NCI-H146 treated with DMSO at 0.1 percent for 48 hours (cell line): ENCODE data around the gene MERTK.
"Not testable (repeated sequence)": the region's sequence is repeated elsewhere in the genome, so short reads cannot be mapped to it uniquely, and the experiment has no call there.

Experiments
- DNase-seq: peaks from one replicate; lab custom pipeline; 2025; ENCODE audit not compliant: unreplicated experiment; lab: John Stamatoyannopoulos, UW

MERTK gene

DNA sequence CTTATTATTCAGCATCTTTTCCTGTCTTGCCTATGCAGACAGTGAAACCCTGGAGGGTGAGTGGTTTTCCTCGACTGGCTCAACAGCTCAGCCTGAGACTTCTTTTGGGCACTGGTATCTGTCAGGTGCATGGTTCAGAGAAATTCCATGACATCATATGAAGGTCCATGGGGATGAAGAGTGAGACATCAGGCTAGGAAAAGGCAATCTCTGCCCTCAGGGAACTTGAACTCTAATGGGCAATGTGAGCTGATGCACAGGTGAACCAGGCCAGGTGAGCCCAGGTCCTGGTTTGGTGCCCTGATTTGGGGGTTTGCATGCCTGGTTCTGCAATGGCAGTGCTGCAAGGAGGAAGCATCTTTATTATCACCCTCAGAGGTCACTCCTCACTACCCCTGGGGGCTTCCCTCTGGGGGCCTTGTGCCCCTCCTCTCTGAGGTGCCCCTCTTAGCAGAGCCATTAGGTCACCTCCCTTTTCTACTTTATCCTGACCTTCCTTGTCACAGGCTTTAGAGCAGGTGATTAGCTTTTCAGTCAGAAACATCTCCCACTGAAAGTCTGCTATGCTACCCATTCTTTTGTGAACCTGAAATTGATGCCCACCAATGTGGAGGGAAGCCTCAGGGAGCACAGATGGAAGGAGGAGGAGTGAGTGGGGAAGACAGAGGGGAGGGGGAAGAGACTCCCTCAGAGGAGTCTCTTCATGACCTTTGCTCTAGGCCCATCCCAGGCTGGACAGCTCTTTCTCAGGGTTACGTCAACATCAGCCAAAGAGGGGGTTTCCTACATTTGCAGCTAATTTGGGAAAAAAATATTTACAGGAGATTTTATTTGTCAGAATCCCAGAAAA lies 47.3 kb downstream of the MERTK start:
- DNase-seq, result no peak

GRCh38 chr2:111946294-111947114 lies 48.1 kb downstream of the MERTK start:
- DNase-seq, result no peak

DNA sequence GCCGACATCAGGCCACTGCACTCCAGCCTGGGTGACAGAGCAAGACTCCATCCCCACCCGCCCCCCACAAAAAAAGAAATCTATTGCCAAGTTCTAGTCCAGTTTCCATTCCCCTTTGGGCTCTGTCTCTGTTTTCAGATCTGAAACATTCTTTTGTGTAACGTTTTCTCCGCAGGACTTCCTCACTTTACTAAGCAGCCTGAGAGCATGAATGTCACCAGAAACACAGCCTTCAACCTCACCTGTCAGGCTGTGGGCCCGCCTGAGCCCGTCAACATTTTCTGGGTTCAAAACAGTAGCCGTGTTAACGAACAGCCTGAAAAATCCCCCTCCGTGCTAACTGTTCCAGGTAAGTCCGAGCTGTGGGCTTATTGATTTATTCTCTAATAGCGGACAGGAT lies 48.8 kb downstream of the MERTK start:
- no peak for DNase-seq

GRCh38 chr2:111948832-111949231 lies 50.4 kb downstream of the MERTK start:
- no peak for DNase-seq

GRCh38 chr2:111950236-111950635 lies 51.8 kb downstream of the MERTK start:
- no peak for DNase-seq

DNA sequence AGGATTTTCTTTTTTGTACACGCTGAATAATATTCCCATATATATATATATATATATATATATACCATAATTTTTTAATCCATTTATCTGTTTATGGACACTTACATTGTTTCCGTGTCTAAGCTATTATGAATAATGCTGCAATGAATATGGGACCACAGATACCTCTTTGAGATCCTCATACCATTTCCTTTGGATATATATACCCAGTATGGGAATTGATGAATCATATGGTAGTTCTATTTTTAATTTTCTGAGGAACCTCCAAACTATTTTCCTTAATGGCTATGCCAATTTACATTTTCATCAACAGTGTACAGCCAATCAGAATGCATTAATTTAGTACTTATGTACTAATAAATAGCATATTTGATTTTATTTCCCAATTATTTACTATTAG lies 53.1 kb downstream of the MERTK start:
- no peak for DNase-seq

DNA sequence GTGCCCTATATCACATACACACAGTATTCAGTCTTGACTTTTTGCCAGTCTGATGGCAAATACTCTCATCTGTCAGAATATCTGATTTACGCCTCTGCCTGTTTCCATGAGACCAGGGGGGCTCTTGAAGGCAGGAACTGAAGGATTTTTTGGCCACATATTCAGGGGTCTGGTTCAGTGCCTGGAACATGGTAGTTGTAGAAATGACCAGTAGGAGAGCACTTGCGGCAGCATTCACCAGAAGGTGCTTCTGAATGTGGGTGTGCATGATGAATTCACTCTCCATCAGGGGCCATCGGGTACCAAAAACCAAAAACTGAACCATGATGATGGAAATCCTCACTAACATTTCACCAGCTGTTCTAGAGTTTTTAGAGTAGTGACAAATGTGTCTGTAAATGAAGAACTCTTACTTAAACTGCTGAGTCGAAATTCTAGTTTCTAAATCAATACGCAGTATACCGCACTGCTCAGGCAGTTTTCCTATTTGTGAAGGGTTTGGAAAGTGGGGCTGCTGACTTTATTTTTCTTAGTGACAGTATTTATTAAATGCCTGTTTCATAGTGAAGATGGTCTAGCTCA lies 54.6 kb downstream of the MERTK start:
- no peak for DNase-seq

DNA sequence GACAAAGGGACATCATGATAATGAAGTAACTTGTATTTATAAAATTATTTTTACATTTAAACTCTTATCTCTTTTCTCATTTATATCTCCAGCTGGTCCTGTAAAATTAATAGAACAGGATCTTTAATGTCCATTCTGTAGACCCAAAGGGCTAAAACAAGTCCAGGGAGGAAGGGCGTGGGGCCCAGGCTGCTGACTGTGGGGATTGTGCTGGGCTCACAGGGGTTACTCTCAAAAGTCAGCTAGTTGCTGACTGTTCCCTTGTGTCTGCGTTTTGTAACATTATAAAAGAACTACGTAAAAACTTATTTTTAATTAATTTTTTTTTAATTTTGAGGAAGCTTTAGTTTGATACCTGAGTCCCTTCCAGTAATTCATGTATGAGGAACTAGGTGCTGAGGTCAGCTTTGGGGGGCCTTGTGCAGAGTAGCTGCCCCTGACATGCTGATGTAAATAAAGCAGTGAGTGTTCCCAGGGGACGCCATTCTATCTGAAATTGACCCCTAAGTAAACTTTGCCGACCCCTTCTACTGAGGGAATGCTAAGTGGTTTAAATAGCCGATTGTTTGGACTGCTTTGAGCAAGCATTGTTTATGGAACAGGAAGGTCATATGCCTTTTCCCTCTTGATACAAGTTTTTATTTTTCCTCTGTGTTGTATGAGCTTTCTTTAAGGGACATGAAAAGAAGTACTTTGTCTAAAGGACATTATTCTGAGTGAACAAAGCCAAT lies 56.4 kb downstream of the MERTK start:
- no peak for DNase-seq

GRCh38 chr2:111957872-111958354 lies 59.5 kb downstream of the MERTK start:
- DNase-seq, result no peak

DNA sequence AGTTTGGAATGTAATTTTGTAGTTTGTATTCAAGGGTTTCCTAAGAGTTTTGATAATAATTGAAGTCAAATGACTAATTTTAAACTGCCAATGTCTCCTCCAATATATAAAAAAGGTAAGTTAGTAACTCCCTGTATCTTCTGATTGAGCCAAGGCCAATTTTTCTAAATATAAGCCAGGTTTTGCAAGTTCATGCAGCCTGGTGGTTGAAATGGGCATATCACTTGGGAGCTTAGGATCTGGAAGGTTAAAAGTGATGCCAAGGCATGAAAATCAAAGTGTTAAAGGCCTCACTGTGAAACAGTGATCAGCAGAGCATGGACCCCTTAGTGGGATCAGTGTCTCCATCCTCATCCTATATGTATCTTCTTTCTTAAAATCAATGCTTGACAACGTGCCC lies 60.5 kb downstream of the MERTK start:
- no peak for DNase-seq

GRCh38 chr2:111961663-111962062 lies 63.3 kb downstream of the MERTK start:
- no peak for DNase-seq

GRCh38 chr2:111963086-111963485 lies 64.7 kb downstream of the MERTK start:
- DNase-seq, result not testable (repeated sequence)

DNA sequence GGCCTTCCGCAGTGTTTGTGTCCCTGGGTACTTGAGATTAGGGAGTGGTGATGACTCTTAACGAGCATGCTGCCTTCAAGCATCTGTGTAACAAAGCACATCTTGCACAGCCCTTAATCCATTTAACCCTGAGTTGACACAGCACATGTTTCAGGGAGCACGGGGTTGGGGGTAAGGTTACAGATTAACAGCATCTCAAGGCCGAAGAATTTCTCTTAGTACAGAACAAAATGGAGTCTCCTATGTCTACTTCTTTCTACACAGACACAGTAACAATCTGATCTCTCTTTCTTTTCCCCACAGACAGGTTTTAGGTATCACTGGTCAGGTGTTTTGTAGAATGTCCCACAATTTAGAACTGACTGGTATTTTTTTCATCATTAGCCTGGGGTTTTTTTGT lies 65.1 kb downstream of the MERTK start:
- DNase-seq, result not testable (repeated sequence)

- no peak for DNase-seq
These were observed 66.7 kb downstream of the MERTK start for GRCh38 chr2:111965062-111965461.

GRCh38 chr2:111966241-111966640 lies 67.8 kb downstream of the MERTK start:
- no peak for DNase-seq

DNA sequence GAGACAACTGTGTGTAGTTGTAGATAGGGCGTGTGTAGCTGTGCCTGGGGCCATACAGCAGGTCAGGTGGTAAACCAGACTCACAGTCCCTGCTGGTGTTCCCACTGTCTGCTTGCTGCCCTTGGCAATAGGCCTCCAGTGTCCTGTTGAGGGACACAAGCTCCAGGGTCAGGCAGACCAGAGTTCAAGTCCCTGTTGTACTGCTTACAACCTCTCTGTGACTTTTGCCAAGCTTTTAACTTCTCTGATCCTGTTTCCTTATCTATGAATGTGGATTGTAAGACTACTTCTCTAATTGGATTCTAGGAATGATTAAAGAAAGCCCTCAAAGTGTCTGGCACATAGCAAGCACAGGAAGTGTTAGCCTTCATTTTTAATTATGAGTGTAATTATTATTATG lies 68.6 kb downstream of the MERTK start:
- DNase-seq, result no peak

DNA sequence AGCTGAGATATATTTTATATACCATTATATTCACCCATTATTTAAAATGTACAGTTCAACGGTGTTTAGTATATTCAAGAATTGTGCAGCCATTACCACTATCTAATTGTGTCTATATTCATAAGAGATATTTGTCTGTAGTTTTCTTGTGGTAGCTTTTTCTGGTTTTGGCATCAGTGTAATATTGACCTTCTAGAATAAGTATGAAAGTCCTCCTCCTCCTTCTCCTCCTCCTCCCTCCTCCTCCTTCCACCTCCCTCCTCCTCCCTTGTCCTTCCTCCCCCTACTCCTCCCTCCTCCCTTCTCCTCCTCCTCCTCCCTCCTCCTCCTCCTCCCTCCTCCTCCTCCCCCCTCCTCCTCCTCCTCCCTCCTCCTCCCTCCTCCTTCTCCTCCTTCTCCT lies 72.0 kb downstream of the MERTK start:
- DNase-seq, result no peak

- DNase-seq, result no peak
These were observed 74.7 kb downstream of the MERTK start for GRCh38 chr2:111972955-111973565.

- DNase-seq, result no peak
These were observed 75.3 kb downstream of the MERTK start for GRCh38 chr2:111973701-111974100.

GRCh38 chr2:111975053-111975552 lies 76.7 kb downstream of the MERTK start:
- DNase-seq, result no peak
